ENCODE results near the gene DGKB.

The DGKB gene

DNA sequence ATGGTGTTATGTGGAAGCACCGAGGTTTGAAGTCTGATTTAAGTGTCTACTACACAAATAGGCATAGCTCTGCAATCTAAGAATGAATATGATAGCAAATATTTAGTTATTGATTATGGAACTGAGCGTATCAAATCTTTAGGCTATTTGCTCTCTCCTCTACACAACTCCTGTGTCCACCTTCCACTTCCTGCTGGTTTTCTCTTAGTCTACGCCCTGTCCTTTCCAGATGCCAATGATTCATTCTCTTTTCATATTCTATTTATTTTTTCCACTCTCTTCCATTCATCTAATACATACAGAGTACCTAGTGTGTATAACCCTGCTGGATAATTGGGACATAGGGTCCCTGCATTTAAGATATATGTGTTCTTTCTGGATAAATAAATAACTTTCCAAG lies 83.7 kb downstream of the DGKB start:
- DNase-seq, result no peak

DNA sequence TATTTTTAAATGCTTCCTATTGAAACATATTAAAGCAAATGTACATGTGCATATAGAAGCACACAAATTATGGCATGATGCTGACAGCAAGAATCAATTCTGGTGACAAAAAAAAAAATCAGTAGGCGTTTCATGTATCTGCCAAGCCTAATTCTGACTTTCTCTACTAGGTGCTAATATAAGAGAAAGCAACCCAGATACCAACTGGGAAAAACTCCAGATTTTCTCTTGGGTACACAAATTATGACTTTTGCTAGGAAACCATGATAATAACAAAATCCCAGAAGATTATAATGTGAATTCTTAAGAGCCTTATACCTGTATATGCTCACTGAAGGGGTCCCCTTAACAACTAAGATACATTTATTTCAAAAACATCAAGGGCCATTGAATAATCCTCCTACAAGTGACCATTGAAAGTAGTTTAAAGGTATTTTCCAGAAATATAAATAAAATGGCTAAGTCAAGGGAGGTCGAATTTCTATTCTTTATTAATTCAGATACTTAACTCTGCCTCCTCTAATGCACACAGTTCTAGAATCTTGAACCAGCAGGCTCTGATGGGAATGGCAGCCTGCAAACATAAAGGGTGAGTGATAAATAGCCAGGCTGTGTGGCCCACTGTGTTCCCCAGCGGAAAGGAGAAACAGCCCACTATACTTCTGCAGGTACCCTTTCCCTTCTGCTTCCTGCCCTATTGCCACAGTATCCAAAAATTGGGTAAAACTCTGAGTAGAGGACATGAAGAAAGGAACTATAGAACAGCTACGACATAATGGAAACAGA lies 84.5 kb downstream of the DGKB start:
- no peak for DNase-seq

DNA sequence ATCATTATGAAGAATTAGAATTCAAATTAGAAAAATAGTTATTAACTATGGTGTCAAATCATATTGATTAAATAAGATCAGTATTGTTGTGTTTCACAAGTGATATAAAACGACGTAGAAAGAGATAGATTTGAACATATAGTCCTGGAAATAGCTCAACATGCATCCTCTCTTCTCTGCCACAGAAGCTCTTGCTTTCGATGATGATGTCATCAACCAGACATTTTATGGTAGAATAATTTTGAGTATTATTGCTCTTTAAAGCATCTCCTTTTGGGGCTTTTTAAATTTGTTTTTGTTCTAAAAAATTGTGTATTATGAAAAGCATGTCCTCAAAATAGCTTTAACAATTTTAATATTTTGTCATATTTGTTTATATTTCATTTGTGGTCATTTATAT lies 95.0 kb downstream of the DGKB start:
- no peak for DNase-seq

DNA sequence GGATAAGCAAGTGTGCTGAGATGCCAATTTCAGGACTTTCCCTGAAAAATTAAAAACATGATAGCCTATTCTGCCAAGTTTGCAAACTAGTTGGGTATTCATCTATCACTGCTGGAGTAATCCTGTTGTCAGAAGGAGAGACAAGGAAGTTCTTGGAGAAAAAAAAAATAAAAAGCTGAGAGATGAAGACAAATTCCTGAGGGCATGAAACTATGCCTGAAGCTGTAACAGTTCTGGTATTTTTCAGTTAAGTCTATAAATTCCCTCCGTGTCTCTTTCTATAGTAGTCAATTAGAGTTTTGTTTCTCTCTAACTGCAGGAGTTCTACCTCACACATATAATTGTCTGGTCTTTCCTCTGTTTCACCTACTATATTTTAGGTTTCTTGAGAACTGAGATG lies 95.7 kb downstream of the DGKB start:
- DNase-seq, result no peak

DNA sequence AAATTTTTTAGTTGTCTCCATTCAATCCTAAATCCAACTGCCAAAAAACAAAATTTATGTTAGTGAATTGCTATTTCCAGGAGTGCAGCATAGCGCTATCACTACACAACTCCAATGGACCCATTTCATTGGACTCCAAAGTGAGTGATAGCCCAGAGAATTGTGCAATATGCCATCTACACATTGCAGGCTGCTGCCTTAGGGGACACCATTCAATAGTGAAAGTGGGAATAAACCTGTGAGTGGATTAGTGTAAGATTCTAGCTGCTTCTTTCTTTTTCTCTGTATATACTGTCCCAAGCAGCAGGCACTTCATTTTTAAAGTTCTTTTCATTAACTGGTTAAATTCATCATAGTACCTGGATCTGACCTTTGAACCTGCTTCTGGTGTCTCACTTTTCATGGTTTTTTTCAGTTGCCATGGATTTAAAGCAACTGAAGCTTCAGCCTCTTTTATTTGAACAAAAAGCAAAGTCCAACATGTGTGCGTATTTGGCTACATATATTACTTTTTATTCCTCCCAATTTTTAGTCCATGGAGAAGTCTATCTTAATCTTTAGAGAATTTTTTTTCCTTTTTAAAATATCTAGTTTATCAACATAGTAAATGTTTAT lies 97.3 kb downstream of the DGKB start:
- DNase-seq, result no peak

DNA sequence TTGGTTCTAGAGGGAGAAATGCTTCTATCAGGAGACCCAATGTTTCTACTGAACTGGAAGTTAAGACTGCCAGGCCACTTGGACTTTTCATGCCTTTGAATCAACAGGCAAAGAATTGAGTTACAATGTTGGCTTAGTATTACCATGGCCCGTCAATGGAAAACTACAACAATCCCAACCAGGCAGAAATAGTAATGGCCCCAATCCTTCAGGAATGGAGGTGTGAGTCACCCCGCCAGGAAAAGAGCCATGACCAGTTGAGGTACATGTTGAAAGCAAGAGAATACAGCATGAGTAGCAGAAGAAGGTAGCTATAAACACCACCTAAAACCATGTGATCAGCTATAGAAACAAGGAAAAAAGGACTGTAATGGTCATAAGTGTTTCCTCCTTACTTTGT lies 101.9 kb downstream of the DGKB start:
- DNase-seq, result no peak

DNA sequence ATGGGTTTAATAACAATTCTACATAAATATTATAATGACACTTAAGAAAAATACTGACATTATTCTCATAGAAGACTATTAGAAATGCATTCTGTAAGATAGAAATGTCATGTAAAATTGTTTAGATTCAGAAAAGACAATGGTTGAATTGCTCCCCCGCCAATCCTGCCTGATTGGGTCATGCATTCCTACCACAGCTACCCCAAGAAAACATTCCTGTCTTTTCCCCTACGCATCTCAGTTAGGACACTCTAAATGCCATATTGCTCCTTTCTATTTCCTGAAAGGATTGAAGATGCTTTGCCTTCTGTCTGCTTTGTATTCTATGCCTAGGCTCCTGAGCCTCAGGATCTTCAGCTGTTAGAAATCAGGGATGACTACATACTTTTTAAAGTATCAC lies 109.4 kb downstream of the DGKB start:
- DNase-seq, result no peak

DNA sequence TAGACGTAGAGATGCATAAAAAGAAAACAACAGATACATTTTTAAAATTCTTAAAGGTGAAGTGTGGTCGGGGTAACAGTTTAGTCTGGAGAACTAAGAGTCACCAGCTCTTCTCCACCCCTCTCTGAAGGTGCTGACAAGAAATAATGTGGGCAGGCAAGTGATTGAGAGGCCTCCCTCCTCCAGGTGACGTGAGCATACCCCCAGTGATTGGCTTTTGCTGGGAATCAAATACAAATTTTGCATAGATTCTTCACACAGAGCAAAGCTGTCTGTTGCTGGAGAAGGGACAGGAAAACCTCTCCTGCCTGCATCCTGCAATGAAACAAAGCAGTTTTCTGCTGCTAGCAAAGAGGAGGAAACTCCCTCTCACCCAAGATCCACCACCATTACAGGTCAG lies 115.0 kb downstream of the DGKB start:
- no peak for DNase-seq

DNA sequence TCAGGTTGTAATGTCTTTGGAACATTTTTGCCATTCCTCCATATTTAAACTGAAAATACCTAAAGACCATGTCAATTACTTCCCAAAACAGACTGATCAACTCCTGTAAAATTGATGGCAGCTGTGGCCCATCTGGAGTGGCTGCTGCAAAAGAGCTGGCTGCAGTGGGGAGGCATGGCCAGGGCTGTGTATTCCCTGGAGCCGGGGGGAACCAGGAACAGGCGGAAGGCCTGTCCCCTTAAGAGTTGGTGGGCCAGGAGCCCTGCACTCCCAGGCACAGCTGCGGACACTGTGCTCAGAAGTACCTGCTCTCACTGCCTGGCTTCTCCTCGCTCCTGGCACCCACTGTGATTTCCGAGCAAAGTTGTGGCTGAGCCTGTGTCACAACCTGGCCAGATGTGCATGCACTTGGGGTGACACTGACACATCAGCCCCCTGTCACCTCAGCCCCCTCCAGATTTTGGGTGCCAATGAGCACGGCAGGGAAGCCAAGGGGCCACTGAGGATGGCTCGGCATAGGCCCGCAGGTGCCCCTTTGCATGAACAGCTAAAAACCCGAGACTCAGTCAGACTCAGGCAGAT lies 116.1 kb downstream of the DGKB start:
- DNase-seq, result no peak

DNA sequence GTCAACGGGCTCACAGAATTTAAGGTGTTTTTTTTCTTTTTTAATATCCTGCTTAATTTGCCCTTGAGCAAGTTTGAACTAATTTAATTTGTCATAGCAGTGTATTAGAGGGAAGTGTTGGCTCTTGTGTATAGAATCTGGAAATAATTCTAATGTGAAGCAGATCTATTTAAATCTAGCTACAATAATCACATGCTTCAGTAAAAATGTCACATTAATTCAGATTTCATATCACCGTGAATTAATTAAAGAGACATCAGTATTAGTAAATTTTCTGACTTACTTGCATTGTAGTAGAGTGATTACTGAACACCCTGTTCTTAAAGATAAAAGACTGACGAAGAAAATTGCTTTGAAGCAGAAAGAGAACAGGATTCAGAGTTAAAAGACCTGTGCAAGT lies 124.7 kb downstream of the DGKB start:
- no peak for DNase-seq

DNA sequence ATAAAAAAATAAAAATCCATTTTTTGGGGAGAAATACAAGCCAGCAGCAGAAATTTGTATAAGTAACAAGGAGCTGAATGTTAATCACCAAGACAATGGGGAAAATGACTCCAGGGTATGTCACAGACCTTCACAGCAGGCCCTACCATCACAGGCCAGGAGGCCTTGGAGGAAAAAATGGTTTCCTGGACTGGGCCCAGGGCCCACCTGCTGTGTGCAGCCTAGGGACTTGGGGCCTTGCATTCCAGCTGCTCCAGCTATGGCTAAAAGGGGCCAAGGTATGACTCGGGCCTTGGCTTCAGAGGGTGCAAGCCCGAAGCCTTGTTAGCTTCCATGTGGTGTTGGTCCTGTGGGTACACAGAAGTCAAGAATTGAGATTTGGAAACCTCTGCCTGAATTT lies 126.3 kb downstream of the DGKB start:
- DNase-seq, result no peak

DNA sequence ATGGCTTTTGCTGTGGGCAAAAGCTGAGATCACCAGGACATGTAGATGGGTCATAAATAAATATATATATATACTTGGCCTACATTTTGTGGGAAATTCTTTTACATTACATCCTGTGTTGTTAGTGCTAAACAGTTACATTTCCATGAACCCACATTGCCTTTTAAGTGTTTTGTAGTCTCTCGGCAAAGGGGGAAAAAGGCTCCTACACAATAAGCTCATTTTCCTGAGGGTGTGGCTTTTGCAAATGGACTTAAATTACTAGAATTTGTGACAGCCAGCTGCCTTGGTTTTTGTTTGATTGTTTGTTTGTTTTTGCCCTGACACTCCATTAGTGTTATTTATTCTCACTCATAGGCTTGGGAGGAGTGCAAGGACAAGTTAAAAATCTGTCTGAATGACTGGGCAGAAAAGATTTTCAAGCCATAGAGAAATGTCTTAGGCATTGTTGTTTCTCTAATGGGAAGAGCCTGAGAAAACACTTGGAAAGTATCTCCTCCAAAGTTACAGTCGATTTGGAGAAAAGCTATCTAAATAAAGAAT lies 128.8 kb downstream of the DGKB start:
- no peak for DNase-seq

DNA sequence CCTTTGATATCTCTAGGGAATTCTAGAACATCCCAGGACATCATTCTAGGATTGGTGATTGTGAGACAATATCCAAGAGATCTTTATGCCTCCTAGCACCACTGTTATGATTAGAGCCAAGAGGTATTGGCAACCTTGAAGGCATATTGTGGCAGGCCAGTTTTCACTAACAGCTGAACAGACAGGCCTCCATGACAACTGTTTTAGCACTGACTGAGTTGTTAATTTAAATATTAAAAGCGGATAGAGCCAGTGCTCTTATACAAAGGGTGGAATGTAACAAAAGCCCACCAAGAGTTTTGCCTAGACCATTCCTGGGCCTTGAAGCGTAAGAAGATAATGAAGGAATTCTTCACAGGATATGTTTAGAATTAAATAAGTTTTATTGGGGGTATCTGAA lies 131.9 kb downstream of the DGKB start:
- DNase-seq, result no peak

DNA sequence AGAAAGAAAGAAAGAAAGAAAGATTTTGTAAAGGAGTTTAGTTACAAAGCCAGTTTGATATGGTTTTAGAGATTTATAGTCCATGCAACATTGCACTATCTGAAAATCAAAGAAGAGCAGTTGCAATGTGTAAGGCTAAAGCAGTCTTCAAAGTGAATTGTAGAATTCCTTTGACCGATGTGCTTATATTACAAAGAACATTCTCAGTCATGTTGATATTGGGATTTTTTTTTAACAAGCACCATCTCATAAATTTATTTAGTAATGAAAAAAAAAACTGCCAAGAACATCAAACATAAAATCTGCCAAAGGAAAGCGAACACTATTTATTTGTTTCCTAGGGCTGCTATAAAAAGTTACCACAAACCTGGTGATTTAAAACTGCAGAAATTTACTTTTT lies 133.3 kb downstream of the DGKB start:
- no peak for DNase-seq

DNA sequence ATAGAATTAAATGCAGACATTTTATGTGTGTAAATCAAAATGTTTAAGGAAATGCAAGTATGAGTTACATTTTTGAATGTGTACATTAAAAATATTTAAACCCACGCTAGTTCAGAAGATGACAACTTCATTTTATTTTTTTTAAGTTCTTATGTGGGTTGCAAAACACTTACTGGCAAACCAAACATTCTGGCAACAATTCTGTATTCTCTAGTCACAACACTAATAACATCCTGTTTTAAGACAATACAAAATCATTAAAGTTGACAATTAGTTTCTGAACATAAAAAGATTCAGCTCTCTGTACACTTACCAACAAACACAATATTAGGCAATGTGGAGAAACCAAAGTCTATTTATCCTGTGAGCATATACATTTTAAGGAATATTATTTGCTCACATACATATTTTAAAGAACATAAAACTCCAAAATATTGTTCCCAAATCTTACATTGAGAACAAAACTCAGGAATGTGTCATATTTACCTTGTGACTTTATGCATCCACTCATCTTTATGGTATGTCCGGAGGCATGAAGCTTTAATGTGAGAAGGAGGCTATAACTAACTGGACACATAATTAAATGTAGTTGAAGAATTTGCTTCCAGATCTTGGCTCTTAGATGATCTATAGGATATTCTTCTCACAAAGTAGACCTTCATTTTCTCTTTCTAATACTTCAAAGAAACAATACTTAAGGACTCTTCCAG lies 134.7 kb downstream of the DGKB start:
- no peak for DNase-seq

DNA sequence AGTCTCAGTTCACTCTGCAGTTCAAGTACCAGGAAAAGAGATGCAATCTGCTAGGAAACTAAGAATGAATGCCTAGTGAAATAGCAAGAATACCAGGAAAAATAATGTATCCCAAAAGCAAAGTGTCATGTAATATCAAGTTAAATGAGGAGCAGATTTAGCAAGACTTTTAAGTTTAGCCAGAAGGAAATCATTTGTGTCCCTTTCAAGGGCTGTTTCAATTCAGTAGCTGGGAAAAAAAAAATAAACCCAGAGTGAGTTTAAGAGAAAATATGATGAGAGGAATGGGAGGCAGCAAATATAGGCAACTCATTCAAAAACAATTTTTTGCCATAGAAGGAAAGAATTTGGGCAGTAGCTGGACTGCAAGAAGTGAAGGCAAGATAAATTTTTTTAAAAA lies 135.8 kb downstream of the DGKB start:
- no peak for DNase-seq

DNA sequence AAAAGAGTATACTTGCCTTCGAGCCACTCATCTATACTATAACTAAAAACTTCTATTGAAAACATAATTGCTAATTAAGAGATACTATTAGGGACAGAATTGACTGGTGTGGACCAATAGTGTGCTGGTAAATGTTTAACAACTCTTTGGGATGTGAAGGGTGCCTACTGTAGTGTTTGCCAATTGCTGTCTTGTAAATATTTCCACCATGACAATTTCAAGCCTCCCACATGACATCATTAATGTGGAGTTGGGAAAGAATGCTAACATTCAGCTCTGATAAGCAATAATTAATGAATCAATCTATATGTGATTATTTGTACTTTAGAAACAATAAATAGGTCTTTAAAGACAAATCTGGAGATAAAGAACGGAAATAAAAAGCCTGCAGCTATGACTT lies 136.8 kb downstream of the DGKB start:
- no peak for DNase-seq

DNA sequence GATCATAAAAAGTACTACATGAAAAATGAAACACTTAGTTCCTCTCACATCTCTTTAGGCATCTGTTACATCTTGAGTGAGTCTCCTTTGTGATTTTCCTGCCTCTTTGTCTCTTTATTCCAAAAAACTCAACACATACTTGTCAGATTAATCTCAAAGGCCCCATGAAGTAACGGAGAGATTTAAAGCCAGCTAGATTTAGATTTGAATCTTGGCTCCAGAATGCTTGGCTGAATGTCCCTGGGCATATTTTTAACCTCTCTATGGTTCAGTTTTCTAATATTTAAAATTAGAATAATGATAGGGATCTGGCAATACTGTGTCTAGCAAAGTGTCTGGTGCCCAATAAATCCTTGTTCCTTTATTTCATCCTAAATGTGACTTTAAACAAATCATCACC lies 140.0 kb downstream of the DGKB start:
- DNase-seq, result no peak

DNA sequence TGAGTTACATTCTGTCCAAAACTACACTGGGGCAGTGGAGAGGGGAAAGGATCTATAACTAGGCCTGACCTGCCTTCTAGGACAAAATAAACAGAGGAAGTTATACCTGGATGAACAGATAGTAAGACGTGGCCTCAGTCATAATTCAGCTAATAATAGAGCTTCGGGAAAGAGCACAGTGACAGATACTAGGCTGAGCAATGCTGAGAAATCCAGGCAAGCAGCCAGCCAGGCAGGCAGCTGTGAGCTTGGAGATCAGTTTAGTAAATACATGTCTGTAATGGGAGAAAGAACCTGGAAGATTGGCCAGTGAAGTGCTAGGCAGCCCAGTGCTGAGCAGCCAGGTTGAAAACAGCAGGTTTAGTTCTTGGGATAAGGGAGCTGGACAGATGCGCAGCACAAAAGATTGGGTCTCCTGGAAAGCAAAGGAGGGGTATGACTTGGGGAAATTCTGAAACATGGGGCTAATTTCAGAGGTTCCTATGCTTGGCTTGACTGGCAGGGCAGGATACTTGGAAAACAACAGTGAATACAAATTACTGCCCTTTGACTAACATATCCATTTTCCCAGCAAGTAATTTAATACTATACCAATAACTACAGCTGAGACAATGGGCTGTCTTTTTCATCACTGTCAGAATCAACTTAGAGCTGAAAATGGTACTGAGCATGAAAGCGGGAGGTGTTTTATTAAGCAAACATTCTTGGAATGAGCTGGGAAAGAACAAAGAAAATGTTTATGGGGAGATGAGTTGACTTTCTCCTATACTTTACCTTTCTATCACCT lies 140.8 kb downstream of the DGKB start:
- no peak for DNase-seq

DNA sequence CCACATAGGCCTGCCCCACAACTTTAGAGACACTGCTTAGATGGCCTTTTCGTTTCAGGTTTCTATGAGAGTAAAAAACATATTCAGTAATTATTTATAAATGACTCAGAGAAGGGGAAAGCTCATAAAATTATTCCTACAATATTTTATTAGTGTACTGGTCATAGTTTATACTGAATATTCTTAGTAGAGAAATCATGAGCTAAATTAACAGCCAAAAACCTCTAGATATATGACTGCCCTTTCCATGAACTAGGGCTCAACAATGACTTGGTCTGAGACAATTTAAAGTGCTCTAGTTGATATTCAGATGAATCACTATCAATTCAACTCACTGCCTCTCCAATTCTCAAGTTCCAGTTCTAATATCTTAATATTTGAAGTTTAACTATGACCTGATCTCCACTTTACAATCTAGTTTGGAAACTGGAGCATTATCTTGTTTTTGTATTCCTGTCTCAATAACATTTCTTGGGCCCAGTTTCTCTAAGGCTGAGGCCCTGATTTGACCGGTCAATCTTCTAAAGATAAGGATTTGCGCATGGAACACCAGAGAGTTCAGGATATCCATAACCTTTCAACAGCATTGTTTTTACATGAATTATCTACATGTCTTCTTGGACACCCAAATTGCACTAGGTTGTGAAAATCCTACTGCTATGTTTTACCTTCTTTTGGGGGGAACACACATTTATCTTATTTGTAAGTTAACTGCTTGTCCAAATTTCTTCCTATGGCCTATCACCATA lies 141.6 kb downstream of the DGKB start:
- DNase-seq, result no peak

DNA sequence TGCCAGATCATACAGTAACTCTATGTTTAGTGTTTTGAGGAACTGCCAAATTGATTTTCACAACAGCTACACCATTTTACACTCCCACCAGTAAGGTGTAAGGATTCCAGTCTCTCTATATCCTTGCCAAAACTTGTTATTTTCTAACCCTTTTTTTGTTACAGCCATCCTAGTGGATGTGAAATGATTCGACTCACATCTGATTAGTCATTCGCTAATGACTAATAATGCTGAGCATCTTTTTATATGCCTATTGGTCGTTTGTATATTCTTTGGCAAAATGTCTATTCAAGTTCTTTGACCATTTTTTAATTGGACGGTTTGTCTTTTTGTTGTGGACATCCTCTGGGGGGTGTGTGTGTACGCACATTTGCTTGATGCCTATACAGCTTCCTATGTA lies 142.8 kb downstream of the DGKB start:
- DNase-seq, result no peak

DNA sequence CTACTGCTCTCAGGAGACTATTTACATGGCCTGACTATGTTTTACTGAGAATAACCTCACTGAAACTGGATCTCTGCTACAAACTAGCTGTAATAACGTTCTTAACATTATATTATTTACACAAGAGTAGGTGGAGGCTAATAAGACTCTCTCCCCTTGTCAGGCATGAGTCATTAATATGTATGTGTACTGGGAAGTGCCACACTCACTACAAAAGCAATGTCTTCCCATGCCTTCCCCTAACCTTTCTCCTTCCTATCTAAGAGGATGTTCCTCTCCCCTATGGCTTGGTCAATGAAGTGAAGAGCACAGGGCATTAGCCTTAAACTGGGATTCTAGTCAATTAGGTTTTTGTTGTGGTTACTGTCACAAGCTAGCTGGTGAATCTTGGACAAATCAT lies 147.9 kb downstream of the DGKB start:
- no peak for DNase-seq
